Right lobe of liver (tissue), 6 donors: ENCODE results near the gene FAM180B. TPM values are rescaled to one million over a fixed set of nuclear protein-coding genes. Genes with fewer than 3 reads are reported as not detected.

Source experiments
- ATAC-seq, 4 donors: fragments of 200-7000 bp; cut with Tn5 transposase; one replicate each; pipeline ENCODE4 v1.9.1; 2020; ENCODE audit warnings: mild to moderate bottlenecking in 4 of 4, moderate library complexity in 4 of 4
- DNase-seq, 3 donors: peaks; one replicate each; pipeline ENCODE4 v3.0.0-alpha.2; 2020
- H3K27ac ChIP-seq, 3 donors: fragments of 200-600 bp; one replicate each; pipeline ENCODE4 v1.8.0; 2022
- H3K27me3 ChIP-seq, 2 donors: fragments of 200-600 bp; one replicate each; pipeline ENCODE4 v1.8.0; 2022
- H3K36me3 ChIP-seq, 4 donors: fragments of 200-600 bp; sonication (generic) in 1 of 4; one replicate each; pipeline versions ENCODE4 v1.5.1 to v1.8.0; 2017 to 2022; ENCODE audit warnings: control low read depth in 1 of 4
- H3K4me1 ChIP-seq, 4 donors: fragments of 200-600 bp; sonication (generic) in 1 of 4; one replicate each; pipeline versions ENCODE4 v1.5.1 to v1.8.0; 2017 to 2022; ENCODE audit warnings: control low read depth in 1 of 4
- H3K4me3 ChIP-seq, 3 donors: fragments of 200-600 bp; one replicate each; pipeline ENCODE4 v1.8.0; 2022
- H3K9me3 ChIP-seq, 4 donors: fragments of 200-600 bp; sonication (generic) in 1 of 4; one replicate each; pipeline versions ENCODE4 v1.5.1 to v1.8.0; 2017 to 2022; ENCODE audit warnings: control low read depth in 1 of 4
- POLR2A ChIP-seq: fragments of 450-650 bp; IDR thresholded peaks from one replicate; pipeline ENCODE4 v1.6.1; 2017; ENCODE audit warnings: antibody characterized with exemption, mild to moderate bottlenecking
- WGBS: methylation state at CpG from one replicate; pipeline ENCODE4 v1.1.6; 2018; ENCODE audit warnings: low coverage, low lambda C conversion rate; ENCODE audit not compliant: insufficient coverage; ENCODE audit errors: missing lambda C conversion rate; 5-methylcytosine and 5-hydroxymethylcytosine counted together
- intact Hi-C, 2 donors: fragments of 100-400 bp; cut with DNase I; formaldehyde crosslinking; loops; one replicate each; pipeline versions ENCODE4 v1.11.2 to v1.14.1; 2022
- total RNA-seq, 6 experiments: library from RNA; depleted of rRNA in 2 of 6; stranded (reverse); fragments of >200 nt in 2 of 6; fragmentation: NEBNext Ultra II Directional in 3 of 6; extraction: Animal tissue kit (Norgen Biotek cat#: 25700) in 3 of 6; gene quantifications; one replicate each; pipeline versions ENCODE4 v1.1.0 to v1.2.4, GENCODE V29; 2016 to 2023
- TF ChIP-seq, protein P1 (sequence below), 4 donors: fragments of 200-600 bp in 3 of 4; fragments of 450-650 bp in 1 of 4; IDR thresholded peaks; one replicate each; pipeline versions ENCODE4 v1.5.1 to v1.8.0; 2016 to 2022; ENCODE audit warnings: antibody characterized with exemption in 4 of 4, mild to moderate bottlenecking in 2 of 4
- donor health status: DM: no; HTN: yes; CAD: no.
- donor health status: DM: no; HTN: no; CAD: no.
- donor health status: DM: no; HTN: no; CAD: no.
- donor health status: DM: no; HTN: yes; CAD: no.
- donor health status: DM: no; HTN: yes; CAD: no.

Gene FAM180B
- total RNA-seq, 6 experiments from 2014 or later = not detected

DNA sequence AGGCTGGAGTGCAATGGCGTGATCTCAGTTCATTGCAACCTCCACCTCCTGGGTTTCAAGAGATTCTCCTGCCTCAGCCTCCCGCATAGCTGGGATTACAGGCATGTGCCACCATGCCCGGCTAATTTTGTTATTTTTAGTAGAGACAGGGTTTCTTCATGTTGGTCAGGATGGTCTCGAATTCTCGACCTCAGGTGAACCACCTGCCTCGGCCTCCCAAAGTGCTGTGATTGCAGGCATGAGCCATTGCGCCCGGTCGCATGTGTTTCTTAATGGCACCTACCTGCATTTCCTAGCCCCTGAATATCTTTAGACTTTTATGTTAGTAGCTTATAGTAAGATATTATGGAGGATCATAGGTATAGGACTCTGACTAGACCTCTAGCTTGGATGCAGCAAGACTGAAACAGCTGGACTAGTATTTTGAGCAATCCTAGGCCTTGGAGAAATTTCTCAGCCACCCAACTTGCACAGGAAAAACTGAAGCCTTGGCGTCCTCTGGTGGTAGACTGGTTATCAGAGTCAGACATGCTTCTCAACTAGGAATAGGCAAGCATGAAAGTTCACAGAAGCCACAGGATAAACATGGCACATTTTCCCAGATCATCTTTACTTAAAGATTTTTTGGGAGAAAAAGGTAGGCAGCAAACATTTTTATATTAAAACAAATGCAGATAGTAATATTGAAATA is 30.4 kb downstream of the FAM180B start:
- WGBS = 80% methylated on average over 7 of the region's 10 CpGs
- Histone ChIP-seq H3K4me3 (no peak overlapping the region), H3K36me3 (peaks cover 0 to 54% (median 38%) of the 10 kb centered on the region in 4 donors), H3K27ac (no peak overlapping the region), H3K4me1 (no peaks in the 10 kb centered on the region), H3K27me3 (no peaks in the 10 kb centered on the region), H3K9me3 (no peaks in the 10 kb centered on the region)
- TF ChIP-seq, protein P1, sequence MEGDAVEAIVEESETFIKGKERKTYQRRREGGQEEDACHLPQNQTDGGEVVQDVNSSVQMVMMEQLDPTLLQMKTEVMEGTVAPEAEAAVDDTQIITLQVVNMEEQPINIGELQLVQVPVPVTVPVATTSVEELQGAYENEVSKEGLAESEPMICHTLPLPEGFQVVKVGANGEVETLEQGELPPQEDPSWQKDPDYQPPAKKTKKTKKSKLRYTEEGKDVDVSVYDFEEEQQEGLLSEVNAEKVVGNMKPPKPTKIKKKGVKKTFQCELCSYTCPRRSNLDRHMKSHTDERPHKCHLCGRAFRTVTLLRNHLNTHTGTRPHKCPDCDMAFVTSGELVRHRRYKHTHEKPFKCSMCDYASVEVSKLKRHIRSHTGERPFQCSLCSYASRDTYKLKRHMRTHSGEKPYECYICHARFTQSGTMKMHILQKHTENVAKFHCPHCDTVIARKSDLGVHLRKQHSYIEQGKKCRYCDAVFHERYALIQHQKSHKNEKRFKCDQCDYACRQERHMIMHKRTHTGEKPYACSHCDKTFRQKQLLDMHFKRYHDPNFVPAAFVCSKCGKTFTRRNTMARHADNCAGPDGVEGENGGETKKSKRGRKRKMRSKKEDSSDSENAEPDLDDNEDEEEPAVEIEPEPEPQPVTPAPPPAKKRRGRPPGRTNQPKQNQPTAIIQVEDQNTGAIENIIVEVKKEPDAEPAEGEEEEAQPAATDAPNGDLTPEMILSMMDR (IDR thresholded peaks at IDR 0.05) = peak; percentile 37 to 48 (median 38)
- TF ChIP-seq POLR2A = no peak
- ATAC-seq = peak; percentile 35 to 58 (median 44)
- intact Hi-C loops = no loop called here
- DNase-seq = no peak

DNA sequence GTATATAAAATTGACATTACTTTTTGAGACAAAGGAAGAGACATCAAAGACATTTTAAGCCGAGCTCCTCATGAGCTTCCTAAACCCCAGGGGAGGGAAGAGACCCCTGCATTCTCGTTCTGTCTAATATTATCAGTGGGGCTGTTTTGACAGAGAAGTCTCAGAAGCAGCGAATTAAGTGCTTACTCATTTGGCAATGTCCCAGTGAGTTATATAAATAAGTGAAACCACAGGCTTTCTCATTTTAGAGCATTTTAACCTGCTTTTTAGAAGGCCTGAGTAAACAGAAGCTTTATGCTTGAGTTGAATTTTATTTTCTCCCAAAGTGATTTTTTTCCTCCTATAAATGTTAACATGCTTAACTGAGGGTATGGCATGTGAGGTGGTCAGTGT is 30.9 kb downstream of the FAM180B start:
- no peak for TF ChIP-seq POLR2A
- TF ChIP-seq, protein P1 (IDR thresholded peaks at IDR 0.05) = no peak
- no peak for ATAC-seq
- Histone ChIP-seq H3K36me3 (peaks cover 0 to 60% (median 42%) of the 10 kb centered on the region in 4 donors), H3K9me3 (no peaks in the 10 kb centered on the region), H3K27ac (no peak overlapping the region), H3K27me3 (no peaks in the 10 kb centered on the region), H3K4me3 (no peak overlapping the region), H3K4me1 (no peaks in the 10 kb centered on the region)
- 51% methylated on average over 3 of the region's 3 CpGs for WGBS
- no peak for DNase-seq
- intact Hi-C loops = no loop called here

DNA sequence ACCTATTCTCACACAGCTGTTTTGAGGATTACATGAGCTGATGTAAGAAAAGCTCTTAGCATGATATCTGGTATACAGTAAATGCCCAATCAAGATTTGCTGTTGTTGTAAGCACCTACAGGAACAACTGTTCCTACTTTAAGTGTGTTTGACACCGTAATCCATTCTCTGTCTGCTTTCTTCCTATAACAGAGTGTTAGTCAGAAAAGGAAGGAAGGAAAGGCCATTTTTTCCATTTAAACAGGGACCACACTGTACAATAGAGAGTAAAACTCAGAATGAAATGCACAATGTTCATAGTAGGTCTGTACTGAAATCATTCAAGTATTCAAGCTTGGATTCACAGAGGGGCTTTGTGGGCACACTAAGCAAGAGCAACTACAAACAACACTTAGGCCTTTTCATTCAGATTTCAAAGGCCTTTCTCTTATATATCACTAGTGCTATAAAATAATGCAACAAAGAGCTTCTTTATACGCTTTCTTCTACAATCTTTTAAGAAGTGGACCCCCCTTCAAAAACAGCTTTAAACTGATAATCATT is 34.4 kb downstream of the FAM180B start:
- no peaks in the 10 kb centered on the region for H3K4me1 ChIP-seq
- no peak for ATAC-seq
- H3K4me3 ChIP-seq = no peak overlapping the region
- H3K36me3 ChIP-seq = peaks cover 0 to 93% (median 61%) of the 10 kb centered on the region in 4 donors
- H3K27ac ChIP-seq = no peak overlapping the region
- no peak for DNase-seq
- WGBS = 88% methylated on average over 2 of the region's 2 CpGs
- H3K27me3 ChIP-seq = no peaks in the 10 kb centered on the region
- intact Hi-C loops = no loop called here
- TF ChIP-seq, protein P1 (IDR thresholded peaks at IDR 0.05) = no peak
- TF ChIP-seq POLR2A = no peak
- no peaks in the 10 kb centered on the region for H3K9me3 ChIP-seq

DNA sequence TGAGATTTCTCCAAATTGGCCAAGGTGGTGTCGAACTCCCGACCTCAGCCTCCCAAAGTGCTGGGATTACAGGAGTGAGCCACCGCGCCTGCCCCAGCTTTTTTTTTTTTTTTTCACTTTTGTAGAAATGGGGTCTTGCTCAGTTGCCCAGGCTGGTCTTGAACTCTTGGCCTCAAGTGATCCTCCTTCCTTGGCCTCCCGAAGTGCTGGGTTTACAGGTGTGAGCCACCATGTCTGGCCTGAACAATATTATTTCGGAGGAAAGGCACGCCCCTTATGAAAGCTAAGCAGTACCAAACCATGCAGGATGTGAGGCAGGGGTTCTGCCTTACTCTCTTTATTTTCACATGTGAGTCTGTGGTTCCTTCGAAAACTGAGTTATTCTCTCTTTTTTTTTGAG is 39.8 kb downstream of the FAM180B start:
- H3K36me3 ChIP-seq = peaks cover 4 to 99% (median 64%) of the 10 kb centered on the region in 4 donors
- no peak overlapping the region for H3K27ac ChIP-seq
- H3K4me3 ChIP-seq = no peak overlapping the region
- 77% methylated on average over 4 of the region's 8 CpGs for WGBS
- H3K9me3 ChIP-seq = no peaks in the 10 kb centered on the region
- intact Hi-C loops = no loop called here
- no peak for DNase-seq
- H3K4me1 ChIP-seq = no peaks in the 10 kb centered on the region
- no peak for ATAC-seq
- TF ChIP-seq, protein P1 (IDR thresholded peaks at IDR 0.05) = no peak
- TF ChIP-seq POLR2A = no peak
- no peaks in the 10 kb centered on the region for H3K27me3 ChIP-seq
